Endothelial cell of umbilical vein (primary cell): ENCODE measurements around the gene DERL3. TPM values are rescaled to one million over a fixed set of nuclear protein-coding genes. Genes with fewer than 3 reads are reported as not detected.

ENCODE experiments used
- BruUV-seq: library from RNA; stranded (reverse); fragments of 400-500 nt; replicated peaks from 2 replicates; lab custom pipeline; 2021; lab: Mats Ljungman, UMichigan
- CTCF ChIA-PET: fragments of 300-600, 350-600 bp; sonication (Branson Sonifier 250); formaldehyde crosslinking; loops from one replicate; lab custom pipeline; 2021; ENCODE audit warnings: antibody characterized with exemption, inconsistent platforms; lab: Charles Lee
- POLR2A ChIA-PET: fragments of 300-600, 350-600 bp; sonication (Branson Sonifier 250); formaldehyde crosslinking; loops from one replicate; lab custom pipeline; 2021; ENCODE audit warnings: antibody characterized with exemption, inconsistent platforms; lab: Charles Lee
- DNase-seq: peaks from one replicate; pipeline ENCODE4 v3.0.0-alpha.2; 2011; ENCODE audit warnings: low read depth, low spot score
- FAIRE-seq: peaks from 2 replicates; lab custom pipeline; 2011; peaks lifted over from hg19 to GRCh38; lab: Jason Lieb, UNC
- H2AFZ ChIP-seq: 2 replicates; pipeline ENCODE4 v1.6.0; 2012; ENCODE audit warnings: low read depth, low read length, control low read depth, inconsistent platforms
- H3K27ac ChIP-seq: 2 replicates; pipeline ENCODE4 v1.5.1; 2011; ENCODE audit warnings: low read depth, mild to moderate bottlenecking, control low read depth, low read length, moderate library complexity; ENCODE audit not compliant: insufficient read depth
- H3K27me3 ChIP-seq, 2 experiments: 2 replicates each; pipeline versions ENCODE4 v1.6.0 to v1.6.1; 2011; ENCODE audit warnings: low read length in 2 of 2, mixed read lengths in 1 of 2; ENCODE audit not compliant: control insufficient read depth in 2 of 2, insufficient read depth in 2 of 2
- H3K36me3 ChIP-seq, 2 experiments: 2 replicates in 1 of 2; 3 replicates in 1 of 2; pipeline ENCODE4 v1.5.1; 2011; ENCODE audit warnings: low read length in 2 of 2, mild to moderate bottlenecking in 1 of 2, moderate library complexity in 1 of 2; ENCODE audit not compliant: control insufficient read depth in 2 of 2, insufficient read depth in 2 of 2; ENCODE audit errors: extremely low read depth in 1 of 2
- H3K4me1 ChIP-seq: 3 replicates; pipeline ENCODE4 v1.5.1; 2011; ENCODE audit warnings: mild to moderate bottlenecking, low read length; ENCODE audit not compliant: control insufficient read depth, insufficient read depth; ENCODE audit errors: extremely low read depth
- H3K4me2 ChIP-seq: 2 replicates; pipeline ENCODE4 v1.6.1; 2011; ENCODE audit warnings: low read length, control low read depth, mixed read lengths; ENCODE audit not compliant: insufficient read depth
- H3K4me3 ChIP-seq, 3 experiments: fragments of 200-600 bp in 1 of 3; sonication (generic), shearing (Covaris generic) in 1 of 3; replicated peaks in 1 of 3; 2 replicates each; pipeline ENCODE4 v1.5.1; 2011 to 2016; ENCODE audit warnings: control low read depth in 3 of 3, low read length in 3 of 3, mild to moderate bottlenecking in 2 of 3, inconsistent platforms in 1 of 3, low read depth in 1 of 3, moderate library complexity in 1 of 3; ENCODE audit not compliant: insufficient read depth in 1 of 3
- H3K79me2 ChIP-seq: 2 replicates; pipeline ENCODE4 v1.6.0; 2012; ENCODE audit warnings: low read length, inconsistent platforms; ENCODE audit not compliant: control insufficient read depth, insufficient read depth
- H3K9ac ChIP-seq: replicated peaks from 2 replicates; pipeline ENCODE3; 2011; ENCODE audit warnings: low read length, control low read depth; ENCODE audit not compliant: insufficient read depth; ENCODE audit errors: extremely low read depth
- H3K9me1 ChIP-seq: replicated peaks from 3 replicates; pipeline ENCODE4 v1.6.0; 2011; ENCODE audit warnings: mild to moderate bottlenecking, low read length; ENCODE audit not compliant: control insufficient read depth, insufficient read depth; ENCODE audit errors: extremely low read depth
- H3K9me3 ChIP-seq: replicated peaks from 2 replicates; pipeline ENCODE4 v1.5.1; 2012; ENCODE audit warnings: low read length, inconsistent platforms; ENCODE audit not compliant: control insufficient read depth, insufficient read depth
- H4K20me1 ChIP-seq: replicated peaks from 2 replicates; pipeline ENCODE3; 2011; ENCODE audit warnings: mild to moderate bottlenecking, low read length; ENCODE audit not compliant: control insufficient read depth, insufficient read depth; ENCODE audit errors: extremely low read depth
- CTCF ChIP-seq, 2 donors: IDR thresholded peaks; 1 replicate in 1 of 2; 2 replicates in 1 of 2; pipeline ENCODE4 v1.5.1; 2011; ENCODE audit warnings: low read length in 2 of 2, mild to moderate bottlenecking in 2 of 2, moderate library complexity in 2 of 2, control low read depth in 1 of 2, inconsistent platforms in 1 of 2, low read depth in 1 of 2; ENCODE audit not compliant: insufficient read depth in 1 of 2; ENCODE audit errors: extremely low read depth in 1 of 2
- EZH2 ChIP-seq: IDR thresholded peaks from 2 replicates; pipeline ENCODE4 v1.6.1; 2012; ENCODE audit warnings: borderline replicate concordance, low read depth, mild to moderate bottlenecking, moderate library complexity, low read length, inconsistent platforms; ENCODE audit not compliant: severe bottlenecking
- FOS ChIP-seq: IDR thresholded peaks from 2 replicates; pipeline ENCODE4 v1.6.1; 2011; ENCODE audit warnings: mild to moderate bottlenecking, low read length, moderate library complexity, borderline replicate concordance; ENCODE audit not compliant: insufficient read depth
- GATA2 ChIP-seq: IDR thresholded peaks from 2 replicates; pipeline ENCODE4 v1.7.0; 2011; ENCODE audit warnings: low read depth, mild to moderate bottlenecking, moderate library complexity, mixed read lengths, low read length; ENCODE audit not compliant: insufficient read length, insufficient read depth
- JUN ChIP-seq: IDR thresholded peaks from 2 replicates; pipeline ENCODE4 v1.6.1; 2011; ENCODE audit warnings: borderline replicate concordance, low read depth; ENCODE audit not compliant: insufficient read length, insufficient read depth
- MYC ChIP-seq: IDR thresholded peaks from one replicate; pipeline ENCODE4 v1.6.1; 2011; ENCODE audit warnings: mild to moderate bottlenecking, low read depth, low read length
- POLR2A ChIP-seq: IDR thresholded peaks from 2 replicates; pipeline ENCODE4 v1.6.1; 2012; ENCODE audit warnings: low read depth, mild to moderate bottlenecking, control low read depth, low read length
- POLR2AphosphoS5 ChIP-seq: IDR thresholded peaks from 2 replicates; pipeline ENCODE4 v1.6.1; 2012; ENCODE audit warnings: low read depth, mild to moderate bottlenecking, control low read depth, low read length, moderate library complexity; ENCODE audit not compliant: insufficient read depth
- dilution Hi-C: fragments of 300-500 bp; cut with MboI; formaldehyde crosslinking; loops from one replicate; pipeline ENCODE4 v1.15.0; 2019; ENCODE audit warnings: low sequenced_read_pairs; ENCODE audit not compliant: extremely low pct_ligation_motif_present
- intact Hi-C: fragments of 100-400 bp; cut with micrococcal nuclease; formaldehyde crosslinking; loops from one replicate; pipeline ENCODE4 v1.10.0; 2022
- polyA plus RNA-seq, 4 experiments: library from polyadenylated mRNA; depleted of rRNA in 3 of 4; stranded (reverse) in 3 of 4; unstranded in 1 of 4; fragments of >200 nt; gene quantifications; 2 replicates each; pipeline versions ENCODE4 v1.2.1 to v1.2.3, GENCODE V29; 2011 to 2012; ENCODE audit warnings: missing spikeins in 1 of 4
- total RNA-seq: library from RNA; stranded (reverse); gene quantifications from 2 replicates; pipeline ENCODE4 v1.2.3, GENCODE V29; 2021
- TF ChIP-seq, protein P1 (sequence below): IDR thresholded peaks from 2 replicates; pipeline ENCODE4 v1.6.1; 2011; ENCODE audit not compliant: insufficient read depth, insufficient read length

Gene DERL3
- total and polyA plus RNA-seq, 2 donors (not counting 3 experiments of a cell fraction or from before 2014, with no cell fraction given): 3.4 to 3.8 TPM

GRCh38 chr22:23832226-23833016 lies 6.4 kb downstream of the DERL3 start:
- Histone ChIP-seq H3K9me3 (no peaks in the 10 kb centered on the region), H3K9ac (no peak overlapping the region), H4K20me1 (no peaks in the 10 kb centered on the region), H3K79me2 (no peaks in the 10 kb centered on the region), H2AFZ (no peak overlapping the region), H3K4me1 (no peaks in the 10 kb centered on the region), H3K27ac (no peak overlapping the region), H3K4me2 (no peak overlapping the region), H3K9me1 (no peaks in the 10 kb centered on the region), H3K4me3 (no peak overlapping the region), H3K36me3 (peaks cover 13 to 49% of the 10 kb centered on the region in 2 experiments), H3K27me3 (no peaks in the 10 kb centered on the region)
- FAIRE-seq (no peak), DNase-seq (no peak)
- intact Hi-C loops (no loop called here), dilution Hi-C loops (no loop called here)
- ChIA-PET POLR2A (no interaction called here), CTCF (interaction anchor here (1.6 kb wide), 1 partner anchor 18 kb away, joined by 5 read pairs; no protein-coding TSS in a partner anchor)
- TF ChIP-seq EZH2: no peak
- no peak for TF ChIP-seq CTCF (IDR thresholded peaks at IDR 0.05; ENCODE audit: extremely low read depth in 1 of 2, insufficient read depth in 1 of 2, low read depth in 1 of 2, low read length in 2 of 2)
- no peak for TF ChIP-seq FOS
- no peak for TF ChIP-seq MYC
- TF ChIP-seq POLR2AphosphoS5: no peak
- no peak for TF ChIP-seq POLR2A
- TF ChIP-seq JUN: no peak
- TF ChIP-seq, protein P1, sequence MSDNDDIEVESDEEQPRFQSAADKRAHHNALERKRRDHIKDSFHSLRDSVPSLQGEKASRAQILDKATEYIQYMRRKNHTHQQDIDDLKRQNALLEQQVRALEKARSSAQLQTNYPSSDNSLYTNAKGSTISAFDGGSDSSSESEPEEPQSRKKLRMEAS: no peak
- TF ChIP-seq GATA2: no peak
- no TSS peak for BruUV-seq
